Measurements from ENCODE around the gene HTRA1.

DNA sequence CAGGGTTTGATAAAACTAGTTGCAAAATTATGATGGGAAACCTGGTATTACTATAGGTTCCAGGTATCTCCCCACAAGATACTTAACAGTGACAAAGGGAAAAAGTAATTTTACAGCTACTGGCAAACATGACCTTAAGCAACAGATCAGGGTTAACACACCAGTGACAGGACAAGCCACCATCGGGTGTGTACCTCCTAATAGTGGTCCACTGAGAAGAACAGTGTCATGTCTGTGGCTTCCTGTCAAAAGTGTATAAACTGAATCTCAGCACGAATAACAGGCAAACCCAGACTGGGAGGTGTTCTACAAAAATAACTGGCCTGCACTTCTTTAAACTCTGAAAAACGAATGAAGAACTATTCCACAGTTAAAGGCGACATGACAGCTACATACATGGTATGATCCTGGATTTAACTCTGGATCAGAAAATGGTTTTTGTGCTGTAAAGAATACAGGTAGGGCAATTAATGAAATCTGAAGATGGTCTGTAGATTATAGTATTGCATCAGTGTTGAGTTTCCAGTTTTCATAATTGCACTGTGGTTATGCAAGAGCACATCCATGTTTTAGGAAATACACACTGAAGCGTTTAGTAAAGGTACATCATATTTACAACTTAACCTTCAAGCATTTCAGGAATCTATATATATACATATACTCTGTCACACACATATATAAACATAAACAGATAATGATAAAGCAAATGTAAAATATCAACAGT lies 38.9 kb upstream of the HTRA1 start:
- no peak for TF ChIP-seq EZH2phosphoT487 (IDR thresholded peaks at IDR 0.05; ENCODE audit: borderline replicate concordance)
- TF ChIP-seq, protein P1, sequence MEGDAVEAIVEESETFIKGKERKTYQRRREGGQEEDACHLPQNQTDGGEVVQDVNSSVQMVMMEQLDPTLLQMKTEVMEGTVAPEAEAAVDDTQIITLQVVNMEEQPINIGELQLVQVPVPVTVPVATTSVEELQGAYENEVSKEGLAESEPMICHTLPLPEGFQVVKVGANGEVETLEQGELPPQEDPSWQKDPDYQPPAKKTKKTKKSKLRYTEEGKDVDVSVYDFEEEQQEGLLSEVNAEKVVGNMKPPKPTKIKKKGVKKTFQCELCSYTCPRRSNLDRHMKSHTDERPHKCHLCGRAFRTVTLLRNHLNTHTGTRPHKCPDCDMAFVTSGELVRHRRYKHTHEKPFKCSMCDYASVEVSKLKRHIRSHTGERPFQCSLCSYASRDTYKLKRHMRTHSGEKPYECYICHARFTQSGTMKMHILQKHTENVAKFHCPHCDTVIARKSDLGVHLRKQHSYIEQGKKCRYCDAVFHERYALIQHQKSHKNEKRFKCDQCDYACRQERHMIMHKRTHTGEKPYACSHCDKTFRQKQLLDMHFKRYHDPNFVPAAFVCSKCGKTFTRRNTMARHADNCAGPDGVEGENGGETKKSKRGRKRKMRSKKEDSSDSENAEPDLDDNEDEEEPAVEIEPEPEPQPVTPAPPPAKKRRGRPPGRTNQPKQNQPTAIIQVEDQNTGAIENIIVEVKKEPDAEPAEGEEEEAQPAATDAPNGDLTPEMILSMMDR (IDR thresholded peaks at IDR 0.05 in 2 of 3, conservative IDR thresholded peaks at IDR 0.05 in 1 of 3; ENCODE audit: borderline replicate concordance in 1 of 3, insufficient read depth in 1 of 3, low read depth in 2 of 3, low read length in 2 of 3) = no peak
- no peak for TF ChIP-seq CEBPB (IDR thresholded peaks at IDR 0.05; ENCODE audit: low read depth)
- no peak for TF ChIP-seq FOSL1 (IDR thresholded peaks at IDR 0.05; ENCODE audit: low read depth)
- TF ChIP-seq YY1 (IDR thresholded peaks at IDR 0.05; ENCODE audit: extremely low read depth, insufficient replicate concordance, low read depth, low read length) = no peak
- TF ChIP-seq, protein P2, sequence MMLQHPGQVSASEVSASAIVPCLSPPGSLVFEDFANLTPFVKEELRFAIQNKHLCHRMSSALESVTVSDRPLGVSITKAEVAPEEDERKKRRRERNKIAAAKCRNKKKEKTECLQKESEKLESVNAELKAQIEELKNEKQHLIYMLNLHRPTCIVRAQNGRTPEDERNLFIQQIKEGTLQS (IDR thresholded peaks at IDR 0.05) = no peak
- no peak for TF ChIP-seq POLR2A (IDR thresholded peaks at IDR 0.05; ENCODE audit: borderline replicate concordance, extremely low read depth, insufficient read depth, insufficient read length)
- TF ChIP-seq, protein P3, sequence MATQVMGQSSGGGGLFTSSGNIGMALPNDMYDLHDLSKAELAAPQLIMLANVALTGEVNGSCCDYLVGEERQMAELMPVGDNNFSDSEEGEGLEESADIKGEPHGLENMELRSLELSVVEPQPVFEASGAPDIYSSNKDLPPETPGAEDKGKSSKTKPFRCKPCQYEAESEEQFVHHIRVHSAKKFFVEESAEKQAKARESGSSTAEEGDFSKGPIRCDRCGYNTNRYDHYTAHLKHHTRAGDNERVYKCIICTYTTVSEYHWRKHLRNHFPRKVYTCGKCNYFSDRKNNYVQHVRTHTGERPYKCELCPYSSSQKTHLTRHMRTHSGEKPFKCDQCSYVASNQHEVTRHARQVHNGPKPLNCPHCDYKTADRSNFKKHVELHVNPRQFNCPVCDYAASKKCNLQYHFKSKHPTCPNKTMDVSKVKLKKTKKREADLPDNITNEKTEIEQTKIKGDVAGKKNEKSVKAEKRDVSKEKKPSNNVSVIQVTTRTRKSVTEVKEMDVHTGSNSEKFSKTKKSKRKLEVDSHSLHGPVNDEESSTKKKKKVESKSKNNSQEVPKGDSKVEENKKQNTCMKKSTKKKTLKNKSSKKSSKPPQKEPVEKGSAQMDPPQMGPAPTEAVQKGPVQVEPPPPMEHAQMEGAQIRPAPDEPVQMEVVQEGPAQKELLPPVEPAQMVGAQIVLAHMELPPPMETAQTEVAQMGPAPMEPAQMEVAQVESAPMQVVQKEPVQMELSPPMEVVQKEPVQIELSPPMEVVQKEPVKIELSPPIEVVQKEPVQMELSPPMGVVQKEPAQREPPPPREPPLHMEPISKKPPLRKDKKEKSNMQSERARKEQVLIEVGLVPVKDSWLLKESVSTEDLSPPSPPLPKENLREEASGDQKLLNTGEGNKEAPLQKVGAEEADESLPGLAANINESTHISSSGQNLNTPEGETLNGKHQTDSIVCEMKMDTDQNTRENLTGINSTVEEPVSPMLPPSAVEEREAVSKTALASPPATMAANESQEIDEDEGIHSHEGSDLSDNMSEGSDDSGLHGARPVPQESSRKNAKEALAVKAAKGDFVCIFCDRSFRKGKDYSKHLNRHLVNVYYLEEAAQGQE (IDR thresholded peaks at IDR 0.05; ENCODE audit: low read depth) = no peak
